Liver (tissue), 9 donors: ENCODE data around the gene PCBD1. TPM values are rescaled to one million over a fixed set of nuclear protein-coding genes. Genes with fewer than 3 reads are reported as not detected.

Source experiments
- DNase-seq: peaks from one replicate; pipeline ENCODE4 v3.0.0-alpha.2; 2017; ENCODE audit warnings: low spot score
- H3K27ac ChIP-seq, 2 donors: one replicate each; pipeline ENCODE4 v1.7.0; 2013; ENCODE audit warnings: inconsistent platforms in 2 of 2, low read length in 2 of 2, control low read depth in 1 of 2, low read depth in 1 of 2, mild to moderate bottlenecking in 1 of 2
- H3K27me3 ChIP-seq, 4 donors: one replicate each; pipeline versions ENCODE4 v1.6.1 to v1.7.0; 2013; ENCODE audit warnings: low read length in 3 of 4, inconsistent platforms in 1 of 4, mild to moderate bottlenecking in 1 of 4, moderate library complexity in 1 of 4; ENCODE audit not compliant: control insufficient read depth in 4 of 4, insufficient read depth in 4 of 4
- H3K36me3 ChIP-seq, 4 donors: one replicate each; pipeline versions ENCODE4 v1.6.1 to v1.7.0; 2013; ENCODE audit warnings: low read length in 3 of 4, mild to moderate bottlenecking in 3 of 4, low read depth in 1 of 4, moderate library complexity in 1 of 4; ENCODE audit not compliant: control insufficient read depth in 4 of 4, insufficient read depth in 3 of 4
- H3K4me1 ChIP-seq, 4 donors: one replicate each; pipeline versions ENCODE4 v1.6.1 to v1.7.0; 2013; ENCODE audit warnings: low read length in 3 of 4, mild to moderate bottlenecking in 3 of 4, moderate library complexity in 1 of 4; ENCODE audit not compliant: control insufficient read depth in 4 of 4, insufficient read depth in 4 of 4
- H3K4me3 ChIP-seq, 3 donors: one replicate each; pipeline versions ENCODE4 v1.6.1 to v1.7.0; 2013; ENCODE audit warnings: low read length in 3 of 3, control low read depth in 1 of 3, low read depth in 1 of 3, mild to moderate bottlenecking in 1 of 3
- H3K9ac ChIP-seq, 2 donors: one replicate each; pipeline ENCODE4 v1.7.0; 2013; ENCODE audit warnings: low read length in 2 of 2, mild to moderate bottlenecking in 2 of 2, moderate library complexity in 2 of 2, control low read depth in 1 of 2, low read depth in 1 of 2
- H3K9me3 ChIP-seq, 4 donors: one replicate each; pipeline versions ENCODE4 v1.6.1 to v1.7.0; 2013; ENCODE audit warnings: low read length in 3 of 4; ENCODE audit not compliant: control insufficient read depth in 4 of 4
- EGR1 ChIP-seq, 2 donors: IDR thresholded peaks; 2 replicates each; pipeline ENCODE4 v1.6.1; 2016 to 2018; ENCODE audit warnings: antibody characterized with exemption in 2 of 2, low read depth in 2 of 2
- FOXA2 ChIP-seq: IDR thresholded peaks from 2 replicates; pipeline ENCODE4 v1.6.1; 2016; ENCODE audit warnings: antibody characterized with exemption
- HNF4G ChIP-seq: IDR thresholded peaks from 2 replicates; pipeline ENCODE4 v1.6.1; 2016; ENCODE audit warnings: antibody characterized with exemption
- JUND ChIP-seq, 2 donors: IDR thresholded peaks; 2 replicates each; pipeline ENCODE4 v1.6.1; 2016; ENCODE audit warnings: antibody characterized with exemption in 2 of 2
- MAX ChIP-seq: IDR thresholded peaks from 2 replicates; pipeline ENCODE4 v1.6.1; 2016; ENCODE audit warnings: antibody characterized with exemption
- NR2F2 ChIP-seq: IDR thresholded peaks from 2 replicates; pipeline ENCODE4 v1.6.1; 2016; ENCODE audit warnings: antibody characterized with exemption
- RAD21 ChIP-seq, 2 donors: IDR thresholded peaks; 2 replicates each; pipeline ENCODE4 v1.6.1; 2016; ENCODE audit warnings: antibody characterized with exemption in 2 of 2, mild to moderate bottlenecking in 2 of 2
- RXRA ChIP-seq, 2 donors: IDR thresholded peaks; 2 replicates each; pipeline ENCODE4 v1.6.1; 2017 to 2018; ENCODE audit warnings: antibody characterized with exemption in 2 of 2, mild to moderate bottlenecking in 1 of 2
- TAF1 ChIP-seq: conservative IDR thresholded peaks from 2 replicates; pipeline ENCODE4 v1.6.1; 2016; ENCODE audit warnings: antibody characterized with exemption, mild to moderate bottlenecking
- YY1 ChIP-seq: IDR thresholded peaks from 2 replicates; pipeline ENCODE4 v1.6.1; 2016; ENCODE audit warnings: antibody characterized with exemption, mild to moderate bottlenecking
- ZBTB33 ChIP-seq: IDR thresholded peaks from 2 replicates; pipeline ENCODE4 v1.6.1; 2016; ENCODE audit warnings: antibody characterized with exemption
- WGBS: extraction: QIAGEN DNeasy Blood & Tissue Kit; methylation state at CpG from one replicate; pipeline ENCODE4 v1.1.7; 2013; 5-methylcytosine and 5-hydroxymethylcytosine counted together
- polyA plus RNA-seq, 2 donors: library from polyadenylated mRNA; stranded (reverse) in 1 of 2; unstranded in 1 of 2; fragments of 200-250 nt in 1 of 2; fragments of >200 nt in 1 of 2; fragmentation: Nextera tagmentation in 1 of 2; extraction: Ambion mirVana in 1 of 2; gene quantifications; one replicate each; pipeline versions ENCODE4 v1.2.1 to v1.2.3, GENCODE V29; 2013 to 2015
- total RNA-seq, 2 donors: library from RNA; depleted of rRNA; stranded (reverse); fragments of >200 nt; gene quantifications; one replicate each; pipeline ENCODE4 v1.2.3, GENCODE V29; 2014
- TF ChIP-seq, protein P1 (sequence below): IDR thresholded peaks from 2 replicates; pipeline ENCODE4 v1.6.1; 2016; ENCODE audit warnings: antibody characterized with exemption, mild to moderate bottlenecking
- TF ChIP-seq, protein P2 (sequence below): IDR thresholded peaks from 2 replicates; pipeline ENCODE4 v1.6.1; 2016; ENCODE audit warnings: antibody characterized with exemption
- donor health status: healthy.
- donor health status: healthy.
- donor health status: healthy.
- donor health status: healthy.
- donor health status: healthy.

The PCBD1 gene
- total and polyA plus RNA-seq, 4 donors = 72.0 to 458 (median 171) TPM

GRCh38 chr10:70932392-70933196, 44.2 kb upstream of the PCBD1 start (continued):
- TF ChIP-seq ZBTB33 = no peak

GRCh38 chr10:70931168-70931815, 42.9 kb upstream of the PCBD1 start:
- Histone ChIP-seq H3K9ac (no peak overlapping the region), H3K36me3 (no peaks in the 10 kb centered on the region), H3K27ac (no peak overlapping the region), H3K9me3 (no peaks in the 10 kb centered on the region), H3K4me3 (no peak overlapping the region), H3K4me1 (no peaks in the 10 kb centered on the region), H3K27me3 (peaks cover 0 to 3% (median 0%) of the 10 kb centered on the region in 4 donors)
- no peak for DNase-seq
- no peak for TF ChIP-seq RAD21 (IDR thresholded peaks at IDR 0.05)
- TF ChIP-seq, protein P1, sequence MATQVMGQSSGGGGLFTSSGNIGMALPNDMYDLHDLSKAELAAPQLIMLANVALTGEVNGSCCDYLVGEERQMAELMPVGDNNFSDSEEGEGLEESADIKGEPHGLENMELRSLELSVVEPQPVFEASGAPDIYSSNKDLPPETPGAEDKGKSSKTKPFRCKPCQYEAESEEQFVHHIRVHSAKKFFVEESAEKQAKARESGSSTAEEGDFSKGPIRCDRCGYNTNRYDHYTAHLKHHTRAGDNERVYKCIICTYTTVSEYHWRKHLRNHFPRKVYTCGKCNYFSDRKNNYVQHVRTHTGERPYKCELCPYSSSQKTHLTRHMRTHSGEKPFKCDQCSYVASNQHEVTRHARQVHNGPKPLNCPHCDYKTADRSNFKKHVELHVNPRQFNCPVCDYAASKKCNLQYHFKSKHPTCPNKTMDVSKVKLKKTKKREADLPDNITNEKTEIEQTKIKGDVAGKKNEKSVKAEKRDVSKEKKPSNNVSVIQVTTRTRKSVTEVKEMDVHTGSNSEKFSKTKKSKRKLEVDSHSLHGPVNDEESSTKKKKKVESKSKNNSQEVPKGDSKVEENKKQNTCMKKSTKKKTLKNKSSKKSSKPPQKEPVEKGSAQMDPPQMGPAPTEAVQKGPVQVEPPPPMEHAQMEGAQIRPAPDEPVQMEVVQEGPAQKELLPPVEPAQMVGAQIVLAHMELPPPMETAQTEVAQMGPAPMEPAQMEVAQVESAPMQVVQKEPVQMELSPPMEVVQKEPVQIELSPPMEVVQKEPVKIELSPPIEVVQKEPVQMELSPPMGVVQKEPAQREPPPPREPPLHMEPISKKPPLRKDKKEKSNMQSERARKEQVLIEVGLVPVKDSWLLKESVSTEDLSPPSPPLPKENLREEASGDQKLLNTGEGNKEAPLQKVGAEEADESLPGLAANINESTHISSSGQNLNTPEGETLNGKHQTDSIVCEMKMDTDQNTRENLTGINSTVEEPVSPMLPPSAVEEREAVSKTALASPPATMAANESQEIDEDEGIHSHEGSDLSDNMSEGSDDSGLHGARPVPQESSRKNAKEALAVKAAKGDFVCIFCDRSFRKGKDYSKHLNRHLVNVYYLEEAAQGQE = no peak
- TF ChIP-seq, protein P2, sequence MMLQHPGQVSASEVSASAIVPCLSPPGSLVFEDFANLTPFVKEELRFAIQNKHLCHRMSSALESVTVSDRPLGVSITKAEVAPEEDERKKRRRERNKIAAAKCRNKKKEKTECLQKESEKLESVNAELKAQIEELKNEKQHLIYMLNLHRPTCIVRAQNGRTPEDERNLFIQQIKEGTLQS = no peak
- no peak for TF ChIP-seq EGR1 (IDR thresholded peaks at IDR 0.05; ENCODE audit: low read depth in 2 of 2)
- TF ChIP-seq JUND (IDR thresholded peaks at IDR 0.05) = no peak
- no peak for TF ChIP-seq HNF4G
- TF ChIP-seq RXRA (IDR thresholded peaks at IDR 0.05) = no peak
- no peak for TF ChIP-seq MAX
- TF ChIP-seq YY1 = no peak
- no peak for TF ChIP-seq TAF1
- WGBS = 83% methylated on average over 15 of the region's 15 CpGs

- no peak for DNase-seq
- no peak overlapping the region for H3K4me3 ChIP-seq
- no peak overlapping the region for H3K9ac ChIP-seq
- peaks cover 0 to 3% (median 0%) of the 10 kb centered on the region in 4 donors for H3K27me3 ChIP-seq
- H3K9me3 ChIP-seq = no peaks in the 10 kb centered on the region
- WGBS = 80% methylated on average over 17 of the region's 17 CpGs
- TF ChIP-seq NR2F2 = no peak
- TF ChIP-seq FOXA2 = no peak
- TF ChIP-seq JUND (IDR thresholded peaks at IDR 0.05) = no peak
- TF ChIP-seq YY1 = no peak
- no peaks in the 10 kb centered on the region for H3K36me3 ChIP-seq
- H3K4me1 ChIP-seq = no peaks in the 10 kb centered on the region
- H3K27ac ChIP-seq = no peak overlapping the region
Measured at GRCh38 chr10:70930263-70931000, 42.1 kb upstream of the PCBD1 start.
